HG02870 (cell line): ENCODE measurements around the gene ZNF480.
"Not testable (repeated sequence)": the region's sequence is repeated elsewhere in the genome, so short reads cannot be mapped to it uniquely, and the experiment has no call there.

Source experiments
- ATAC-seq: cut with Tn5 transposase; IDR thresholded peaks from one replicate; pipeline ENCODE4 v1.9.1; 2021; ENCODE audit warnings: mild to moderate bottlenecking, moderate library complexity; ENCODE audit not compliant: unreplicated experiment

ZNF480 gene

DNA sequence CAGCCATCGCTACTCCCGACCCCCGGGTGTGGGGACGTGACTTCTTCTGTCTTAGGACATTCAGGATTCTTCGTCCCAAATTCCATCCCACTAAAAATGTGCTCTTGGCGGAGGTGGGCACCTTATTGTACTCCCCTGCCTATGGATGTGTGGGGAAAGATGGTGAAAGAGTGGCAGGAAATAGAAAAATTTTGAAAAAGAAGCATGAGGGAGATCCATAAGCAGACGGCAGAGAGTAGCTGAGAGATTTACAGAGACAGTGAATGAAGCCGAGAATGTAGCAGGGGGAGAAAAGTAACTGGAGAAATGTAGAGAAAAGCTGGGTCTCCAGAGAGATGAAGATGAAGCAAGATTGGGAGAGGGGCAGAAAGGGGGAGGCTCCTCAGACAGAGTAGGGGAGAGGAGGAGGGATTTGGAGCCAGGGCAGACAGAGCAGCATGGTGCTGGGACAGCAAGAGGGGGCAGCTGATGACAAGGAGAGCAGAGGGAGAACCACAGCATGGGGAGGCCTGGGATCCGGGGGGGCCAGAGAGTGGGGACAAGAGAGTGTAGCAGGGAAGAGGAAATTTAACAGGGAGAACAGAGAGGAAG lies 39.9 kb downstream of the ZNF480 start:
- no peak for ATAC-seq

DNA sequence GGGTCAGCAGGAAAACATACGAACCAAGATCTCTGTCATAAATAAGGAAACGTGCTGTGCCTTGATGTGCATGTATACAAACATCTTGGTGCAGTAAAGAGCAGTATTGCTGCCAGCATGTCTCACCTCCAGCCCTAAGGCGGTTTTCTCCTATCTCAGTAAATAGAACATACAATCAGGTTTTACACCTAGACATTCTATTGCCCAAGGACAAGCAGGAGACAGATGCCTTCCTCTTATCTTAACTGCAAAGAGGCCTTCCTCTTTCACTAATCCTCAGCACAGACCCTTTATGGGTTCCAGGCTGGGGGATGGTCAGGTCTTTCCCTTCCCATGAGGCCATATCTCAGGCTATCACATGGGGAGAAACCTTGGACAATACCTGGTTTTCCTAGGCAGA lies 42.1 kb downstream of the ZNF480 start:
- ATAC-seq = not testable (repeated sequence)

DNA sequence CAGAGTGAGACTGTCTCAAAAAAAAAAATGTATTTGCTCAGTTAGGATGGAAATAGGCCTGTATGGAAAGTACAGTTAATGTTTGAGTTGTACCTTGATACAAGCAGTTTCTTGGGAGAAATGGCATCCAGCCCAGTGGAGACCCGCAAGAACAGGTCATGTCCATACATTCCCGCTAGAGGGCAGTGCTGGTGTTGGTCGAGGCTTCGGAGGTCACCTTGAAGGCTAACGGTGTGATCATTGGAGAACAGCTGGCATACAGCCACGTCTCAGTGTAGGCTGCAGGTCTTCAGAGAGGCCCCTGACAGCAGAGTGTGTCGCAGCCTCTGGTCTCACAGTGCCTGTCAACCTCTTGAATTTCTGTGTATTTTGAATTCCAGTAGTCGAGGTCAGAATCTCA lies 46.6 kb downstream of the ZNF480 start:
- ATAC-seq = no peak

DNA sequence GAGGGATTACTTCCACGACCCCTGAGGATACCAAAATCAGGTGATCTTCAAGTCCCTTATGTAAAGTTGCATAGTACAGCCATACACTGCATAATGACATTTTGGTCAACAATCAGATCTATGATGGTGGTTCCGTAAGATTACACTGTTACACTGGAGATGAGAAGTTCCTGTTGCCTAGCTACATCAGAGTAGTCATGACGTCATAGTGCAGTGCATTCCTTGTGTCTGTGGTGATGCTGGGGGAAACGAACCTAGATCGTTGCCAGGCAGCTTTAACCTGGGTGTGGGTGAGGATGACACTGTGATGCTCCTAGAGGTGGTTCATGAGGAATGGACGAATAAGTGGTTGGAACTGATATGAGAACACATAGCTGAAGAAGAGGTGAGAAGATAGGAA lies 48.2 kb downstream of the ZNF480 start:
- ATAC-seq = no peak

DNA sequence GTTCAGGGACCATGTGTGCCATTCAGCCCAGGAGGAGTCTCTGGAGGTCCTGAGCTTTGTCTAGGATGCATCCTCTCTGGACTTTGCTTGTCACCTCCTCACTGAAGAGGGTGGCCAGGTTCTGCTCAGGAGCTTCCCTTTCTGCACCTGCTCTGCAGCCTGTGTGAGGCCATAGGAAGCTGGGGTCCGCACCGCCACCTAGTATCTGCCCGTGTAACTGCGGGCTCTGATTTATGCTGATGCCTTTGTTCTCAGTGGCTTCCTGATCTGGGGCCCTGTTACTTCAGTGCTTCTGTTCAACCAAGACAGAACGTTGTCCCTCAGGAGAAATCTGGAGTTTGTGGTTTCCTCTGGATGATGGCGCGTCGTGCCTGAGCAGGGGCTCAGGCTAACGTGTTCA lies 54.5 kb downstream of the ZNF480 start:
- ATAC-seq = no peak

DNA sequence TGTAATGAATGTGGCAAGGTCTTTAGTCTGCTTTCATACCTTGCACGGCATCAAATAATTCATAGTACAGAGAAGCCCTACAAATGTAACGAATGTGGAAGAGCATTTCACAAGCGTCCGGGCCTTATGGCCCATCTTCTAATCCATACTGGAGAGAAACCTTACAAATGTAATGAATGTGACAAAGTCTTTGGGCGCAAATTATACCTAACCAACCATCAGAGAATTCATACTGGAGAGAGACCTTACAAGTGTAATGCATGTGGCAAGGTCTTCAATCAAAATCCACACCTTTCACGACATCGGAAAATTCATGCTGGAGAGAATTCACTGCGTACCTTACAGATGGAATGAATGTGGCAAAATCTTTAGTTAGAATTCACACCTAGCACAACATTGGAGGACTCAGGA lies 69.5 kb downstream of the ZNF480 start:
- ATAC-seq = no peak

DNA sequence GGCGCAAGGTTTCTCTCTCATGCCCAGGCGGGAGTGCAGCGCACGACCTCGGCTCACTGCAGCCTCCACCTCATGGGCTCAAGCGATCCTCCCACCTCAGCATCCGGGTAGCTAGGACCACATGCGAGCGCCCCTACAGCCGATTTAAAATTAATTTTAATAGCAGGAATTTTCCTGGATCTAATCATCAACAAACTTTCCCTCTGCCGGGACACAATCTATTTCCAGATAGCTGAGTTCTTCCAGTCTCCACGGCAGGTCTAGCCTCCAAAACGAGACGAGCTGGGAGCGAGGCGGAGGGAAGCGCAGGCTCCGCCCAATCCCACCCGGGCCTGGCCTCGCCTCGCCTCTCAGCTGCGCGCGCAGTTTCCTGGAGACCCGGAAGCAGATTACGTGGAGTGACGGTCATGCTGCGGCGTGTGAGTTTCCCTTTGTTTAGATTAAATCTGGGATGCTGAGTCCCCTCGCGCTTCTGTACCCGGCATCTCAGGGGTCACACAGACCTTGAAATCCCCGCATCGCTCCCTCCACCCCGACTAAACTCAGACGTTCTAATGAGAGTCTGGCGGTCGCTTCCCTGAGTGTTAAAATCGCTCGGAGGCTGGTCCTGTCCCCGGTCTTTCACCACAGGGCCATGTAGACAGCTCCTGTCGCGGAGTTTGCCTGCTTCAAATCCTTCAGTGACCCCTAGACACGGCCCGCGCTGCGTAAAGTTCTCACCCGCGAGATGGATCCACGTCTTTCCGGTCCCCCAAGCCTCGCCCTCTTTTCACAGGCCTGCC lies 72.8 kb downstream of the ZNF480 start, which contains the start of gene ZNF880:
TSS of gene ZNF880 (plus strand) at position 365 of the 782 bp plus-strand sequence. CDS start at position 408, 43 bp downstream.
- ATAC-seq = peak; percentile 55

DNA sequence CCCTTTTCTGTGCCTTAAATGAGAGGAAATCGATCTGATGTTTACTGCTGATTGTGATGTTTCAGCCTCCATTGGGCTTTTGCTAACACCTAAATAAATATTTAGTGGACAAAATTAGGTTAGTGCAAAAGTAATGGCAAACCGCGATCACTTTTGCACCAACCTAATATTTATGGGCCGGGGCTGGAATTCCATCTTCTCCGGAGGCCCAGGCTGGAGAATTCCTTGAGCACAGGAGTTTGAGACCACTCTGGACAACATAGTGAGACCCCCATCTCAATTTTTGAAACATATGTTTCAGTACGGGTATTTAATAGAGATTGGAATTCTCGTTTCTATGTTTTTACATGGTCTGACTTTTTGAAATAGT lies 73.4 kb downstream of the ZNF480 start:
- no peak for ATAC-seq
